GM18511 (cell line): ENCODE results near the gene MKNK1.

Experiments used
- ATAC-seq: cut with Tn5 transposase; IDR thresholded peaks from one replicate; pipeline ENCODE4 v1.9.1; 2021; ENCODE audit warnings: mild to moderate bottlenecking, moderate library complexity; ENCODE audit not compliant: unreplicated experiment

Gene MKNK1

DNA sequence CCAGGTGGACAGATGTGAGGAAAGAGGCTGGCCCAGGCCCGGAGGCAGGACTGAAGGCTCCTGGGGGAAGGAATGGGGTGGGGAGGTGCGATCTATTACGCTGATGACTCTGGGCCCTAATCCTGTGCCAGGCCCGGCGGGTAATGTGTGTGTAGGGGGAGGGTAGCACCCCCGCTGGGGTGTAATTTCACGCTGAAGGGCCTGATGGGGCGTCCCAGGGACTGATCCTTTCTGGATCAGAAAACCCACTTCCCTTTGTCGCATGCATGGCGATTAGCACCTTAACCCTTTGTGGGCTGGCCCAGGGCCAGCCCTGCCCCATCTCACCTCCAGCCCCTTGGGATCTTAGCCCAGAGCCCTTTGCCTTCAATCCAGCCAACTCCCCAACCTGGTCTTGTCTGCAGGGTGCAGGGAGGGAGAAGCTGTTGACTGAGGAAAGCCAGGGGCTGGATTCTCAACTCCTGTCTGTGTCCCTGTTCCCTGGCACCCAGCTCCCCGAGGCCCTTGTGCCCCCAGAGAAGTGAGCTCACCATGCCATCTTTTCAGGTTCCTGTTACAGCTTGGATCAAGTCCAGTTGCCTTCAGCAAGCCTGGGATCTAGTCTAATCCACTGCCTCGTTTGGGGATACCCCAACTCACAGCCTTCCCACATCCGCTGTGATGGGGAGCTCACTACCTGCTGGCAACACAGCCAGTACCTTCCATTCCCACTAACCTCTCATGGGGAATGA, 78.7 kb downstream of the MKNK1 start:
- no peak for ATAC-seq

DNA sequence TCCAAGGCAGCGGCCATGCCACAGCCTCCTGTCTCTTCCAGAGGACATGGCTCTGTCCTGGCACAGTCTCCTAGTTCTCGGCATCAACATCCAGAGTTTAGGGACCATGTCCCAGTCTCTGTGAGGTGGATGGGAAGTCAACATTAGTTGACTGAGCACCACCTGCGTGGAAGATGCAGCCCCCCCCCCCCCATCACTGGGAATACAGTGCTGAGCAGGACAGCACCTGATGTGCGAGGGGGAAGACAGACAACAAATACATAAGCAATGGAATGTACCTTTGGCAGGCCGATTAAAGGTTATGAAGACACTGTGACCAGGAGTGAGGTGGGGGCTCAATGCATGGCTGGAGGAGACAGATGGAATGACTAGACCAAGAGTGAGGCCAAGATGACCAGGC, 79.2 kb downstream of the MKNK1 start:
- ATAC-seq = no peak

DNA sequence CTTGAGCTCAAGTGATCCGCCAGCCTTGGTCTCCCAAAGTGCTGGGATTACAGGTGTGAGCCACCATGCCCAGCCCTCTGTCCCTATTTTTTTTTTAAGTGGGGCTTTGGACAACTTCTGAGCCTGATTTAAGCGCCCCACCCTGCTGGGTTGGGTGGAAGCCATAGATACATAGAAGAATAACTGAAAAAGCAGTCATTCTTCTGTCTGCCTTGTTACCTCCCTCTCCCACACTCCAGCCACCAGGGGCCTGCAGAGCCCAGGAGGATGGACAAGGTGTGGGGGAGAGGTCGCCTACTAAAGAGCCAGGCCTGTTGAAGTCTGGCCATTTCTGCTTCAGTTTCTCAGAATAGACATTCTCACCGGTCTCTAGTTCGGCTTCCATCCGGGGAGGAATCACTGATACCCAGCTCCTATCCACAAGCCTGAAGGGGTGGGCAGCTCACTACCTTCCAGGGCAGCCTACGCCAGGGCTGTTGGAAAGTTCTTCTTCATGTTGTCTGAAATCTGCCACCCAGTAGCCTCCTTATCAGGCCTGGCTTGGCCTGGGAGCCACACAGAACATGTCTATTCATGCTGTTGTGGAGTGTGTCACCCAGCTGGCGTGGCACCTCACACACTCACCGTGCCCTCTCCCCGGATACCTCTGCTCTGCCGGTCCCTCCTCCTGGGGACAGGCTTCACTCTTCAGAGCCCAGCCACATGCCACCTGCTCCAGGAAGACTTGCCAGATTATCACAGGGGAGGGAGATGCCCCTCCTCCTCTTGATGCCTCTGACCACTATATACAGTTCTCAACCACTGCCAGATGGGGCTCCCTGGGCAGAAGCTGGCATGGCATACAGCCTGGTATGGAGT, 80.3 kb downstream of the MKNK1 start:
- ATAC-seq = no peak

DNA sequence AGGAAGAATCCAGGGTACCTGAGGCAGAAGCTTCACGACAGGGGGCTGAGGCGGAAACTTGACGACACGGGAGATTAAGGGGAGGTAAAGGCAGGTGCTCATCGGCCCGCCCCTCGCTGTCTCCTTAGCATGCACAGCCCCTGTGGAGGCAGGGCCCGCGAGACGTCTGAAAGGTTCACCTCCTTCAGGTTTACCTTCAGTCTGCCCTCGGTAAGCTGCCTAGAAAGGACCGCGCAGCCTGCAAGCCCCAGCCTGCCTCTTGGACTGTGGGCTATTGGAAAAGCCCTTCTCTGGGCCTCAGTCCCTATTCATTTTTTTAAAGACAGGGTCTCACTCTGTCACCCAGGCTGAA, 81.1 kb downstream of the MKNK1 start:
- no peak for ATAC-seq

DNA sequence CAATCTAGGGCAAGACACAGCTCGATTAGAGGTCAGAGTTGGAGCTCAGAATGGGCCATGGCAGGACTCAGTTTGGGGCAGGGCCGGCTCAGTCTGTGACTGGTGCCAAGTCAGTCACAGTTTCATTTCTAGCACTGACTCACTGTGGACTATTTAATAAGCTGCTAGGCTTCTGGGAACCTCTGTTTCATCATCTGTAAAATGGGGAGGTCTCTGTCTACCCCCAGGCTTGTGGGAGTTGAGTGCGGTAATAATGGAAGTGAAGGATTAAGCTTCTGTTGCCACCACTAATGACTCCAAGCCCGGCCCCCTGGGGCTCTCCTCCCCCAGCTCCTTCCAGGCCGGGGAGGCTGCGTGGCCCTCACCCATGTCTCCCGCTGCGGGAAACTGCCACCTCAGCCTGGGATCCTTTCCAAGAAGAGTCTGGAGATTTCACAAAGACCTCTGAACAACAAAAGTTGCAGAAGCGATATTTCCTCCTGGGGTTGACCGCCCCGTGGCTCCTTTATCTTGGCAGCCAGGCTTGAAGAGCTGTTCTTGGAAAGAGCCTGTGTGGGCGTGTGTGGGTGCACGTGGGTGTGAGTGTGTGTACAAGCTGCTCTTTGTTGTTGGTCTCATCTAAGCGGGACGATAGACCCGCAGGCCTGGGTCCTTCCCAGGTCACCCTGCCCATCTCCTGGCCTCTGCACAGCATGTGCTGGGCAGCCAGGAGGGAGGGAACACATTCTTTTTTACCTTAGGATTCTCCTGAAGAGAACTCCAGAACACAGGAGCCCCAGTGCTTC, 81.7 kb downstream of the MKNK1 start:
- no peak for ATAC-seq

DNA sequence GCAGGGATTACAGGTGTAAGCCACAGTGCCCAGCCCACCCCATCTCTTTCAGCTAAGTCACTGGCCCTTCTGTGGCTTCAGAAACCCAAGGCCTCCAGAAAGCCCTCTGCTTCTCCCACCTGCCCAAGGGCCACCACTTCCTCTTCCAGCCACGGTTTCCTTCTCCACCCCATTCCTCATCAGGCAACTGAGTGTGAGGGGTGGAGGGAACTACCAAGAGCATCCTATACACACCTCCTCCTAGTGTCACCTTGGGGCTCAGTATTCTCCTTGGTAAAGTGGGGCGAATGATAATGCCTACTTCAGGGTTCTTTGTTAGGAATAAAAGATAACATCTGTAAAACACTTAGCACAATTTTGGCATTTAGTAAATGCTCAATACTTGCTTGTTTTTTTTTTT, 82.7 kb downstream of the MKNK1 start:
- no peak for ATAC-seq

DNA sequence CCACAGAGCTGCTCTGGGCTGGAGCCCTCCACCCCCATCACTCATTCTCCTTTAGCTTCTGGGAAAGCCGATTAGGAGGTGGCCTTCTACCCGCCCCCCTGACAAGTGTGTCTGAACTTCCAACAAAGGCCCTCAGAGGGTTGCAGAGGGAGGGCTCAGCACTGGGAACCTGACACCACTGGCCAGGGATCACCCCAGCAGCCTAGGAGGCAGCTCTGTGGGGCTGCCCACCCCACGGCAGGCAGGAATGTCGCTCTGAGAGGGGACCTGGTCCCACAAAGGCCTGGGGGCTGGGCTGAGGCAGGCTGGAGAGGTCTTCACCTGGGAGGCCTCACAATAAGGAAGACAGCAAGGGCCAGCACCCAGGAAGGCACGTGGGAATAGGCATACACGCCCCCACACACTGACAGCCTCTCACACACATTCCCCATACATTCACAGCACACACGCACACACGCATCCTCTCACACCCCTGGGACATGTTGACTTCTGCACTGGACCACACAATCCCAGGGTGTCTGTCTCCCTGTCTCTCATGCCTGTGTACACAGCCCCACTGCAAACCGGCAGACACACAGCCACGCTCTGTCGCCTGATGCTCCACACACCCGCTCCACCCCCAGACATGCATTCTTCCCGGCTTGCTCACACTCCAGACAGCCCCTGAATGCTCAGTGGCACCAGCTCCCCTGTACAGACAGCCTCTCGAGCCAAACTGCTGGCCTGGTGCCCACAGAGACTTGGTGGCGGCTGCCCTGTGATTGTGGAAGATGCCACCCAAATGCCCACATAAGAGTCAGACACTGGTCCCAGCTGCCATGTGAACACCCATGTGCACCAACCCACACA, 83.8 kb downstream of the MKNK1 start:
- no peak for ATAC-seq

DNA sequence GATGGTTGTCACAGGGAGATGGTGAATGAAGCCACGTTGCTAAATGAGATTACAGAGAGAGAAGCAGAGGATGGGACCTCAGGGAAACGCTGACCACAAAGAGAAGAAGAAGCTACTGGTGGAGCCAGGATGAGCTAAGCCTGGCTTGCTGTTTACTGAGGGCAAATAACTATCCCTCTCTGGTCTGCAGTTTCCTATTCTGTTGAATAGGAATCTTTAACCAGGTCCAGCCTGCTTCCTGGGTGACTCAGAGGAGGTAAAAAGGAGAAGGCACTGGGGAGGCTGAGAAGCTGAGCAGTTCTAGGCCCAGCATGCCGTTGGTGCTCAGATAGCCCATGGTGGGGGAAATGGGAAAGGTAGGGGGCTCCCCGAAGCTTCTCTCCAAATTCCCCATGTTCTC, 84.9 kb downstream of the MKNK1 start:
- ATAC-seq = no peak

DNA sequence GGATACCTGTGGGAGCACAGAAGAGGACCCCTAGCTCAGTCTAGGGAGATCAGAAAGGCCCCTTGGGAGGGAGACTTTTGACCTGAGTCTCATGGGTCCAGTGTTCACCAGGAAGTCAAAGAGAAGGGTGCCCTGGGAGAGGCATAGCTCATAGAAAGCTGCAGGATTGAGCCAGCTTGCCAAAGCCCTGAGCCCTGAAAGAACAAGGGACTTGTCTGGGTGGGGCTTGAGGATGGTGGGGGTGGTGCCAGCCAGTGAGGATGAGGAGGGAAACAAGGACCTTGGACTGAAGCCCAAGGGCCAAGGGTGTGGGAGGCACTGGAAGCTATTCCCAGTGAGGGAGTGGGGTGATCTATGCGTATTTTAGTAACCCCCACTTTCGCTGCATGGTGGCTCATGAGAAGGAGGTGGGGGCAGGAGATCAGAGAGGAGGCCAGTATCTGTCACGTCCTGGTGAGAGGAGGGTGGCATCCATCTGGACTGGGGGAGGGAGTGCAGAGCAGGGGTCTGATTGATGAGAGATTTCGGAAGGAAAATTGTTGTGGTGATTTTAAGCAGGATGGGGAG, 86.1 kb downstream of the MKNK1 start:
- ATAC-seq = no peak

DNA sequence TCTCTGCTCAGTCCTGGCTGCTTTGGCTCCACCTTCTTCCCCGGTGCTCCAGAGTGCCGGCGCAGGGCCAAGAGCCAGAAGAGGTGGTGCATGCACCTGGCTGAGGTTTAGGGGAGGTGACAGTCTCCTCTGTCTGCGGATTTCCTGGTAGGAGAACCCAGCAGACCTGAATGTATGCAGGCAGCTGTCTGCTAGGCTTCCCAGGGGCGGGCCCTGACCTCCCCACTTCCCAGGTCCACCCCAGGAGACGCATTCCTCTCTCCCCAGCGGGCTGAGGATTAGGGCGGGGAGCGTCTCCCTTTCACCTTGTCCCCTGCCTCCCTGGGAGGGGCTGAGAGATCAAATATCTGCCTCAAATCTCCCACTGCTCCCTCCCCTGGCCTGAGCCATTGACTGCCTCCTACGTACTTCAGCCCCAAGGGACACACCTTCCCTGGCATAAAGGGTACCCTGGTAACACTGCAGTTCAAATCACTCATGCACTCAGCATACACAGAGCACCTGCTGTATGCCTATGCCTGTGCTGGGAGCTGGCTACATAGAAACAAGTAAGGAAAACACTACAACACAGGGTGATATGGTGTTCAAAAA, 87.0 kb downstream of the MKNK1 start:
- no peak for ATAC-seq

DNA sequence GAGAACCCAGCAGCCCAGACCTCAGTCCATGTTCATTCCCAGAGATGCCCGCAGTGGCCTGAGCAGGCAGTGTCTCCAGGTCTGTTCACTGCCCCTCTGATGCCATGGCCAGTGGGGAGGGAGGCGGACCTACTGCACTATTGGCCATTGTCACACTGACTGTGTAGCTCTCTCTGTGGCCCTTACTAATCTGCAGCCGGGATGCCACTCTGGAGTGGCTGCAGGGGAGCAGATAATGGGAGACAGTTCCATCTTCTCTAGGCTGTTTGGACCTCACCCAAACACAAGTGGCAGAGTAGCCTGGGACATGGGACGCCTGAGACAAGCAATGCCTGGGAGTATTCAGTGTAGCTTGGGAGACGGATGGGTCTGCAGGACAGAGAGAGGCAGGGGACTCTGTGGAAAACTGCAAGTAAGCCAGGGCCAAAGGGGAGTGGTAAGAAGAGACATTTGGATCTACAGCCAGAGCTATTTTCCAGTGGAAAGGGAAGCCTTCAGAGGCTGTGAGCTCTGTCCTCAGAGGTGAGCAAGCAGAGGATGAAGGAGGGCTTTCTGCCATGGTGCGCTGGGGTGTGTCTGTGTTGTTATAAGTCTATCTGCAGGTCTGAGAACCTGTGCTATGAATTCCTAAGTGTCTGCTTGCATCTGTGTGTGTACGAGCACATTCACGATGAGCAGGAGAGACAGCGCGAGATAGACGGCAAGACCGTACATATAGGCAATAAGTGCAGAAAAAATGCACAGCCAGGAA, 87.7 kb downstream of the MKNK1 start:
- ATAC-seq = no peak

DNA sequence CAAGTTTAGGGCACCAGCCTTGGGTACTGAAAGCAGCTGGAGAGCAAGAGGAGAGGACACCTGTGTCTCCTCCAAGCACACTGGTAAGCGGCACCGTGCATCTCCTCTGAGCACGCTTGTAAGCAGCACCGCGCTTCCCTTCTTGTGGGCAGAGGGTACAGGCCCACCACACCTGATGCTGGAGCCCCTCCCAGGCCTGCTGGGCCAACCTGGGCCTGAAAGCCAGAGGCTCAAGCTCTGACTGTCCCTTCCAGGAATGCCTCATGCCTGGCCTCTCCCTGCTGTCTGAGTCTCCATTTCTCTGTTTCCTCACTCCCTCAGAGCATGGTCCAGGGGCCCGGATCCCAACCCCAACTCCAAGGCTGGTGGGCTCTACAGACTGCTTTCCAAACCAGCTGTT, 88.5 kb downstream of the MKNK1 start:
- no peak for ATAC-seq

DNA sequence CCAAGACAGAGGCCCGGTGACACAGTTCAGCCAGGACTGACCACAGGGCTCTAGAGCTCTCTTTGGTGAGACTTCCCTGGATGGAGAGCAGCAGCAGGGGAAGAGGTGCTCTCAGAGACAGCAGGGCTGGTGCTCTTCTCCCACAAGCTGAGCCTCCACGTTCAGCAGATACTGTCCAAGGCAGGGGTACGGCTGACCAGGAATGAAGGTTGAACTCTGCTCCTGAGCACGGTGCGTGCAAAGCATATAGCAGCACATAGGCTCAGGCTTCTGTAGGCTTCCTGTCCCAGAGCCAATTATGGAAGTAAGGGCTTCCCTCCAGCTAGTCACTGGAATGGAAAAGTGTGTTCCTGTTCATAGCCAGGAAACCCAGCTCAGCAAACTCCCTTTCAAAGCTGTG, 90.5 kb downstream of the MKNK1 start:
- no peak for ATAC-seq

DNA sequence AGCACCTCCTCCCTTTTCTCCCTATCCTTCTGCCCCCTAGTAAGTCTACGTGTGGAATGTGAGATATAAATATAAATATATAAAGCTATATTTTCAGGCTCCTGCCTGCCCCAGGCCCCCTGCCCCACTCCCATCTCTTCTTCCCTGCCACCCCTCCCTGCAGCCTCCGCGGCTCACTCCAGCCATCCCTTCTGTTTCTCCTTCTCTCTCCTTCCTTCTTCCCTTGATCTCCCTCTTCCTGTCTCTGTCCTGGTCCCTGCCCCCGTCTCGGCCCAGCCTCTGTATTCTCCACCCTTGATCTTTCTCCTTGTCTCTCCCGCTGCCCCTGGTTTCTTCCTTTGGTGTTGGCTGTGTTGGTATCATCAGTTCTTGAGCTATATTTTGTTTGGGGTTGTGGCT, 91.3 kb downstream of the MKNK1 start:
- no peak for ATAC-seq

DNA sequence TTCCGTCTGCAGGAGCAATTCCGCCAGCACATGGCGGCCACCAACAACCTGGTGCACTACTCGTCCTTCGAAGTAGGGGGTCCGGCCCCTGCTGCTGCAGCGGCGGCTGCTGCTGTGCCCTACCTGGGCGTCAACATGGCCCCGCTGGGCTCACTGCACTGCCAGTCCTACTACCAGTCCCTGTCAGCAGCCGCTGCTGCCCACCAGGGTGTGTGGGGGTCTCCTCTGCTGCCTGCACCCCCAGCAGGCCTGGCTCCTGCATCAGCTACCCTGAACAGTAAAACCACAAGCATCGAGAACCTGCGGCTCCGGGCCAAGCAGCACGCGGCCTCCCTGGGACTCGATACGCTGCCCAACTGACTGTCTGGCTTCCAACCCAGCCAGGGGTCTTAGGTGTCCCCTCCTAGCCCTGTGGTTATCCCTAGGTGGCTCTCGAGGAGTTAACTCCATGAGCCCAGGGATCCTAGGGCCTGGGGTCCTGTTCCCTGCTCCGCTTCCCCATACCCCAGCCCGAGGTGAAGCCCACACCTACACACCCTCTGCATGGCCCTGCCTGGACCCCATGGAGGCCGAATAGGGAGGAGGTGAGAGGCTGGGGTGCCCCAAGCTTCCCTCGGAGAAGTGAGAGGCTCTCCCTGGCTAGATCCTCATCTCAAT, 91.8 kb downstream of the MKNK1 start:
- ATAC-seq = no peak

DNA sequence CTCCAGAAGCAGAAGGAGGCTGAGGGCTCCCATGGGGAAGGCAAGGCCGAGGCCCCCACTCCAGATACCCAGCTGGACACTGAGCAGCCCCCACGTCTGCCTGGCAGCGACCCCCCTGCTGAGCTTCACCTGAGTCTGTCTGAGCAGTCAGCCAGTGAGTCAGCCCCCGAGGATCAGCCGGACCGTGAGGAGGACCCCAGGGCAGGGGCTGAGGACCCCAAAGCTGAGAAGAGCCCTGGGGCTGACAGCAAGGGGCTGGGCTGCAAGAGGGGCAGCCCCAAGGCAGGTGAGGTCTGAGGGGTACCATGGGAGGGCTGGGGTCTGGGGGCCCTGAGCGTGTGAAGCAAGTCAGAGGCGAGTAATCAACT, 93.1 kb downstream of the MKNK1 start:
- no peak for ATAC-seq

DNA sequence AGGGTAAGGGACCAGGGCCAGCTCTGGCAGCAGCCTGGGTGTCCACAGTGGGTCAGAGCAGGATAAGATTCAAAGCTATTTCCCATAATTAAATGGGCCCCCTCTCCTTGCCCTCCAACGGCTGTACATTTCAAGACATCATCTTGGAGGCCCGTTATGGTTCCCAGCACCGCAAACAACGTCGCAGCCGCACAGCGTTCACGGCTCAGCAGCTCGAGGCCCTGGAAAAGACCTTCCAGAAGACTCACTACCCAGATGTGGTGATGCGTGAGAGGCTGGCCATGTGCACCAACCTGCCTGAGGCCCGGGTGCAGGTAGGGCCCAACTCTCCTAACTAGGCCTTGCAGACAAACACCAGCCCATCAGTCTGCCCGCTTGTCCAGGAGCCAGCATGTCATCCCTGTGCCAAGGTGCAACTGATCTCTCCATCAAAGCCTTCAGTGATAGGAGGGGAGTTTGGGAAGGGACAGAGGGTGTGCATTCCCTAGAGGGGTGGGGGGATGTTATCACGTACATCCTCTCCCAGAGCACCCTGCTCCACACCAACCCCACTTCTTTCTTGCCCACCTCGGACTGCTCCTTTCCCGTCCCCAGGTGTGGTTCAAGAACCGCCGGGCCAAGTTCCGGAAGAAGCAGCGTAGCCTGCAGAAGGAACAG, 93.6 kb downstream of the MKNK1 start:
- no peak for ATAC-seq

DNA sequence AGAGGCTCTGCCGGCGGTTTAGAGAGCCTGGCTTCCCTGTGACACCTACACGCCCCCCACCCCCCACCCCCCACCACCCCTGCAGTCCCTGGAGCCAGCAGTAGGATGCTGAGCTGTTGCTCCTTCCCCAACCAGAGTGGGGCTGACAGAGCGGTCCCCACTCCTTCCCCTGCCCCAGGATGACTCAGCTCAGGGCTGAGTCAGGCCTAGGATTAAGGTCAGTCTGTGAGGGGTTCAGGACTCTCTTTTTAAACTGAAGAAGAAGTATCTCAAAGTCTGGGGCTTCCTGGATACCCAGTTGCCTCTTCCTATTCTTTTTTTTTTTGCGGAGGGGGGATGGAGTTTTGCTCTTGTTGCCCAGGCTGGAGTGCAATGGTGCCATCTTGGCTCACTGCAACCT, 95.3 kb downstream of the MKNK1 start:
- no peak for ATAC-seq
